Neural crest cell (in vitro differentiated cells): ENCODE results near the gene ACO2. TPM values are rescaled to one million over a fixed set of nuclear protein-coding genes. Genes with fewer than 3 reads are reported as not detected.

Experiments used
- DNase-seq: peaks from one replicate; pipeline ENCODE4 v3.0.0; 2021; ENCODE audit warnings: low read depth, mixed read lengths, low spot score
- H3K27ac Mint-ChIP-seq: one replicate; pipeline ENCODE4 v1.8.0; 2021; ENCODE audit warnings: mild to moderate bottlenecking, mixed read lengths; ENCODE audit not compliant: unreplicated experiment
- H3K27me3 Mint-ChIP-seq: 2 replicates; pipeline ENCODE4 v1.8.0; 2021; ENCODE audit warnings: low read depth, mild to moderate bottlenecking, mixed read lengths
- H3K36me3 Mint-ChIP-seq: 2 replicates; pipeline ENCODE4 v1.8.0; 2021; ENCODE audit warnings: low read depth, mild to moderate bottlenecking, mixed read lengths
- H3K4me1 Mint-ChIP-seq: 2 replicates; pipeline ENCODE4 v1.8.0; 2021; ENCODE audit warnings: mixed read lengths
- H3K4me3 Mint-ChIP-seq: one replicate; pipeline ENCODE4 v1.8.0; 2021; ENCODE audit warnings: mild to moderate bottlenecking, mixed read lengths
- H3K9me3 Mint-ChIP-seq: 2 replicates; pipeline ENCODE4 v1.8.0; 2021; ENCODE audit warnings: mixed read lengths
- total RNA-seq: library from RNA; stranded (reverse); gene quantifications from 2 replicates; pipeline ENCODE4 v1.2.1, GENCODE V29; 2021
- TF ChIP-seq, protein P1 (sequence below): fragments of 200-600 bp; sonication (generic); conservative IDR thresholded peaks from 2 replicates; pipeline ENCODE4 v1.5.0; 2021; ENCODE audit warnings: antibody characterized with exemption, mild to moderate bottlenecking

ACO2 gene
- total RNA-seq, 1 donor from 2014 or later: 80.6 TPM

- Mint-ChIP-seq H3K9me3 (no peaks in the 10 kb centered on the region), H3K27ac (no peak overlapping the region), H3K4me3 (peak overlapping the region; percentile 44), H3K27me3 (no peaks in the 10 kb centered on the region), H3K4me1 (peaks cover 3% of the 10 kb centered on the region), H3K36me3 (peaks cover 3% of the 10 kb centered on the region)
- DNase-seq: peak; percentile 48
- TF ChIP-seq, protein P1, sequence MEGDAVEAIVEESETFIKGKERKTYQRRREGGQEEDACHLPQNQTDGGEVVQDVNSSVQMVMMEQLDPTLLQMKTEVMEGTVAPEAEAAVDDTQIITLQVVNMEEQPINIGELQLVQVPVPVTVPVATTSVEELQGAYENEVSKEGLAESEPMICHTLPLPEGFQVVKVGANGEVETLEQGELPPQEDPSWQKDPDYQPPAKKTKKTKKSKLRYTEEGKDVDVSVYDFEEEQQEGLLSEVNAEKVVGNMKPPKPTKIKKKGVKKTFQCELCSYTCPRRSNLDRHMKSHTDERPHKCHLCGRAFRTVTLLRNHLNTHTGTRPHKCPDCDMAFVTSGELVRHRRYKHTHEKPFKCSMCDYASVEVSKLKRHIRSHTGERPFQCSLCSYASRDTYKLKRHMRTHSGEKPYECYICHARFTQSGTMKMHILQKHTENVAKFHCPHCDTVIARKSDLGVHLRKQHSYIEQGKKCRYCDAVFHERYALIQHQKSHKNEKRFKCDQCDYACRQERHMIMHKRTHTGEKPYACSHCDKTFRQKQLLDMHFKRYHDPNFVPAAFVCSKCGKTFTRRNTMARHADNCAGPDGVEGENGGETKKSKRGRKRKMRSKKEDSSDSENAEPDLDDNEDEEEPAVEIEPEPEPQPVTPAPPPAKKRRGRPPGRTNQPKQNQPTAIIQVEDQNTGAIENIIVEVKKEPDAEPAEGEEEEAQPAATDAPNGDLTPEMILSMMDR: peak; percentile 62
Observed at GRCh38 chr22:41576877-41577276, 108.0 kb downstream of the ACO2 start.

GRCh38 chr22:41578114-41578513, 109.2 kb downstream of the ACO2 start:
- Mint-ChIP-seq H3K4me1 (peaks cover 10% of the 10 kb centered on the region), H3K36me3 (peaks cover 3% of the 10 kb centered on the region), H3K27me3 (no peaks in the 10 kb centered on the region), H3K4me3 (no peak overlapping the region), H3K9me3 (no peaks in the 10 kb centered on the region), H3K27ac (peak overlapping the region; percentile 57)
- no peak for DNase-seq
- TF ChIP-seq, protein P1: no peak

Other genes starting within 250 kb of the ACO2 start
- 0.61 and 1.8 TPM in 2 replicates for gene CHADL, start 228.2 kb upstream of the ACO2 start, total RNA-seq
- gene RANGAP1, start 182.9 kb upstream of the ACO2 start, total RNA-seq: 118 and 121 TPM in 2 replicates
- 83.8 and 84.3 TPM in 2 replicates for gene ZC3H7B, start 167.6 kb upstream of the ACO2 start, total RNA-seq
- gene TEF, start 87.2 kb upstream of the ACO2 start, total RNA-seq: 9.3 and 13.6 TPM in 2 replicates
- 47.7 and 50.8 TPM in 2 replicates for gene TOB2, start 22.3 kb upstream of the ACO2 start, total RNA-seq
- gene PHF5A, start 425 bp upstream of the ACO2 start, total RNA-seq: 81.8 and 88.9 TPM in 2 replicates
- gene POLR3H, start 75.4 kb downstream of the ACO2 start, total RNA-seq: 54.0 and 55.5 TPM in 2 replicates
- 0.75 and 0.98 TPM in 2 replicates for gene CSDC2, start 91.9 kb downstream of the ACO2 start, total RNA-seq
- 28.0 and 30.8 TPM in 2 replicates for gene PMM1, start 120.7 kb downstream of the ACO2 start, total RNA-seq
- 38.0 and 40.0 TPM in 2 replicates for gene DESI1, start 151.9 kb downstream of the ACO2 start, total RNA-seq
- gene XRCC6, start 152.2 kb downstream of the ACO2 start, total RNA-seq: 427 TPM in 2 replicates
- 155 and 160 TPM in 2 replicates for gene SNU13, start 219.8 kb downstream of the ACO2 start, total RNA-seq
- 0.16 and 0.48 TPM in 2 replicates for gene MEI1, start 230.4 kb downstream of the ACO2 start, total RNA-seq